ENCODE data around the gene PRRC1. TPM values are rescaled to one million over a fixed set of nuclear protein-coding genes. Genes with fewer than 3 reads are reported as not detected.

The PRRC1 gene
- total and polyA plus RNA-seq, 9 of the 15 experiments (the other 6 are each of a cell fraction or from before 2014, with no cell fraction given), result 23.4 to 68.7 (median 43.9) TPM

GRCh38 chr5:127517480-127518318, at the start of gene PRRC1 (continued):
- no peak for TF ChIP-seq REST (IDR thresholded peaks at IDR 0.05; ENCODE audit: borderline replicate concordance)
- TF ChIP-seq REST (CRISPR knock-in tag; IDR thresholded peaks at IDR 0.05; ENCODE audit: low read depth), result peak; percentile 21; the same call in 1 of the 2 replicates
- TF ChIP-seq TAF1 (IDR thresholded peaks at IDR 0.05; ENCODE audit: control insufficient read depth, extremely low read depth, insufficient read depth, low read length, severe bottlenecking), result peak; percentile 39
- TF ChIP-seq HES1 (IDR thresholded peaks at IDR 0.05; ENCODE audit: low read depth), result no peak
- peak; percentile 91 for TF ChIP-seq ZNF511 (CRISPR knock-in tag; IDR thresholded peaks at IDR 0.05)
- TF ChIP-seq MAX (CRISPR knock-in tag; IDR thresholded peaks at IDR 0.05), result peak; percentile 58; the same call in 1 of the 2 replicates
- peak; percentile 42; the same call in 1 of the 2 replicates for TF ChIP-seq GABPB1 (CRISPR knock-in tag; IDR thresholded peaks at IDR 0.05)
- 0 out of 2 replicates have a peak, but pooled peaks have one; percentile 54 for TF ChIP-seq CBFB (CRISPR knock-in tag; IDR thresholded peaks at IDR 0.05)
- TF ChIP-seq KAT7 (CRISPR knock-in tag; IDR thresholded peaks at IDR 0.05; ENCODE audit: borderline replicate concordance), result peak; percentile 82; the same call in 1 of the 2 replicates
- no peak for TF ChIP-seq ID3 (CRISPR knock-in tag; IDR thresholded peaks at IDR 0.05)
- 0 out of 2 replicates have a peak, but pooled peaks have one; percentile 54 for TF ChIP-seq ID3 (tag; IDR thresholded peaks at IDR 0.05)
- peak; percentile 97 for TF ChIP-seq ZFX (CRISPR knock-in tag; IDR thresholded peaks at IDR 0.05)
- TF ChIP-seq MITF (IDR thresholded peaks at IDR 0.05), result 0 out of 2 replicates have a peak, but pooled peaks have one; percentile 6
- TF ChIP-seq HCFC1 (IDR thresholded peaks at IDR 0.05; ENCODE audit: low read depth, low read length), result peak; percentile 62

All from K562 (cell line).